ENCODE results near the gene FSIP1. TPM values are rescaled to one million over a fixed set of nuclear protein-coding genes. Genes with fewer than 3 reads are reported as not detected.

Gene FSIP1
- total RNA-seq, 1 experiment from 2014 or later = 3.2 TPM

- no peak for TF ChIP-seq CTCF (IDR thresholded peaks at IDR 0.05; ENCODE audit: unreplicated experiment)
- Mint-ChIP-seq H3K36me3 (ENCODE audit: insufficient read depth, unreplicated experiment) (peaks cover 86% of the 10 kb centered on the region), H3K27ac (ENCODE audit: low read depth, unreplicated experiment) (peak overlapping the region; percentile 75), H3K4me3 (ENCODE audit: unreplicated experiment) (peak overlapping the region; percentile 78), H3K27me3 (ENCODE audit: insufficient read depth, unreplicated experiment) (no peaks in the 10 kb centered on the region), H3K9me3 (ENCODE audit: unreplicated experiment) (no peaks in the 10 kb centered on the region), H3K4me1 (ENCODE audit: insufficient read depth, unreplicated experiment) (peaks cover 46% of the 10 kb centered on the region)
- ChIA-PET POLR2A (interaction anchor here (0.5 to 1.4 kb wide), 4 partner anchors 29 to 985 kb away, joined by 3 to 4 read pairs (median 4); no protein-coding TSS in a partner anchor), CTCF (interaction anchor here (0.6 to 8.4 kb wide), 11 partner anchors 24 to 768 kb away, joined by 3 to 141 read pairs (median 5); no protein-coding TSS in a partner anchor)
- intact Hi-C loops (cut with micrococcal nuclease) = loop anchor here (5.0 kb wide), 3 partner anchors 73 to 273 kb away; no protein-coding TSS in a partner anchor
- BruUV-seq (replicated peaks) = no TSS peak
- no peak for DNase-seq (ENCODE audit: unreplicated experiment)
Observed at GRCh38 chr15:39584662-39585388, 197.8 kb downstream of the FSIP1 start.

- TF ChIP-seq CTCF (IDR thresholded peaks at IDR 0.05; ENCODE audit: unreplicated experiment) = no peak
- peak overlapping the region; percentile 68 for H3K27ac Mint-ChIP-seq (ENCODE audit: low read depth, unreplicated experiment)
- H3K9me3 Mint-ChIP-seq (ENCODE audit: unreplicated experiment) = no peaks in the 10 kb centered on the region
- peaks cover 80% of the 10 kb centered on the region for H3K36me3 Mint-ChIP-seq (ENCODE audit: insufficient read depth, unreplicated experiment)
- peak overlapping the region; percentile 78 for H3K4me3 Mint-ChIP-seq (ENCODE audit: unreplicated experiment)
- intact Hi-C loops (cut with micrococcal nuclease) = loop anchor here (5.0 kb wide), 3 partner anchors 72 to 272 kb away; no protein-coding TSS in a partner anchor
- DNase-seq (ENCODE audit: unreplicated experiment) = no peak
- ChIA-PET CTCF (interaction anchor here (0.6 to 8.4 kb wide), 14 partner anchors 40 to 955 kb away, joined by 3 to 141 read pairs (median 6); no protein-coding TSS in a partner anchor), POLR2A (interaction anchor here (0.5 to 1.2 kb wide), 4 partner anchors 29 to 985 kb away, joined by 3 to 4 read pairs (median 4); no protein-coding TSS in a partner anchor)
- no TSS peak for BruUV-seq (replicated peaks)
- peaks cover 52% of the 10 kb centered on the region for H3K4me1 Mint-ChIP-seq (ENCODE audit: insufficient read depth, unreplicated experiment)
- H3K27me3 Mint-ChIP-seq (ENCODE audit: insufficient read depth, unreplicated experiment) = no peaks in the 10 kb centered on the region
Observed at GRCh38 chr15:39584266-39584659, 198.4 kb downstream of the FSIP1 start.

- Mint-ChIP-seq H3K27me3 (ENCODE audit: insufficient read depth, unreplicated experiment) (no peaks in the 10 kb centered on the region), H3K9me3 (ENCODE audit: unreplicated experiment) (no peaks in the 10 kb centered on the region), H3K36me3 (ENCODE audit: insufficient read depth, unreplicated experiment) (peaks cover 75% of the 10 kb centered on the region), H3K4me1 (ENCODE audit: insufficient read depth, unreplicated experiment) (peaks cover 54% of the 10 kb centered on the region), H3K4me3 (ENCODE audit: unreplicated experiment) (peak overlapping the region; percentile 78), H3K27ac (ENCODE audit: low read depth, unreplicated experiment) (peak overlapping the region; percentile 68)
- DNase-seq (ENCODE audit: unreplicated experiment) = peak; percentile 80
- ChIA-PET POLR2A (interaction anchor here (0.7 to 1.1 kb wide), 3 partner anchors 30 to 459 kb away, joined by 3 to 4 read pairs (median 3); no protein-coding TSS in a partner anchor), CTCF (interaction anchor here (0.7 to 8.4 kb wide), 22 partner anchors 16 to 954 kb away, joined by 3 to 141 read pairs (median 4); no protein-coding TSS in a partner anchor)
- no TSS peak for BruUV-seq (replicated peaks)
- intact Hi-C loops (cut with micrococcal nuclease) = loop anchor here (1.0 to 5.0 kb wide), 5 partner anchors 71 to 271 kb away; no protein-coding TSS in a partner anchor
- peak; percentile 65 for TF ChIP-seq CTCF (IDR thresholded peaks at IDR 0.05; ENCODE audit: unreplicated experiment)
Observed at GRCh38 chr15:39583596-39584265, 198.9 kb downstream of the FSIP1 start.
